HG03095 (cell line): Measurements from ENCODE around the gene SBSN.

Source experiments
- ATAC-seq: cut with Tn5 transposase; IDR thresholded peaks from one replicate; pipeline ENCODE4 v1.9.1; 2021; ENCODE audit warnings: moderate library complexity; ENCODE audit not compliant: unreplicated experiment

The SBSN gene

GRCh38 chr19:35528218-35529038 is at the start of gene SBSN:
Gene SBSN (minus strand): TSS chr19:35528311. CDS start chr19:35528281, 30 bp downstream.
- no peak for ATAC-seq

GRCh38 chr19:35571406-35571965 is 43.4 kb upstream of the SBSN start:
- no peak for ATAC-seq

GRCh38 chr19:35569281-35569781 is 41.2 kb upstream of the SBSN start:
- no peak for ATAC-seq

- no peak for ATAC-seq
Measured at GRCh38 chr19:35566738-35567137, 38.6 kb upstream of the SBSN start.

- ATAC-seq, result no peak
Measured at GRCh38 chr19:35565016-35565856, 37.1 kb upstream of the SBSN start.

- ATAC-seq, result no peak
Measured at GRCh38 chr19:35563207-35563829, 35.2 kb upstream of the SBSN start, which contains the start of gene ATP4A. Gene ATP4A (minus strand): TSS chr19:35563658. CDS start chr19:35563629, 29 bp downstream.

- ATAC-seq, result no peak
Measured at GRCh38 chr19:35562776-35563175, 34.7 kb upstream of the SBSN start.

GRCh38 chr19:35562336-35562735 is 34.2 kb upstream of the SBSN start:
- no peak for ATAC-seq

- ATAC-seq, result no peak
Measured at GRCh38 chr19:35561436-35561835, 33.3 kb upstream of the SBSN start.

- ATAC-seq, result no peak
Measured at GRCh38 chr19:35560677-35561076, 32.6 kb upstream of the SBSN start.

- no peak for ATAC-seq
Measured at GRCh38 chr19:35560271-35560670, 32.2 kb upstream of the SBSN start.

GRCh38 chr19:35559781-35560180 is 31.7 kb upstream of the SBSN start:
- no peak for ATAC-seq

GRCh38 chr19:35559281-35559659 is 31.2 kb upstream of the SBSN start:
- no peak for ATAC-seq

- ATAC-seq, result no peak
Measured at GRCh38 chr19:35558400-35559280, 30.5 kb upstream of the SBSN start.

- no peak for ATAC-seq
Measured at GRCh38 chr19:35557539-35558399, 29.7 kb upstream of the SBSN start.

GRCh38 chr19:35556846-35557538 is 28.9 kb upstream of the SBSN start:
- ATAC-seq, result no peak

GRCh38 chr19:35556025-35556590 is 28.0 kb upstream of the SBSN start:
- no peak for ATAC-seq
